Ishikawa (cell line): ENCODE measurements around the gene CFAP91.

ENCODE experiments used
- CEBPB ChIP-seq: IDR thresholded peaks from 2 replicates; pipeline ENCODE4 v1.6.1; 2012
- CREB1 ChIP-seq: IDR thresholded peaks from 2 replicates; pipeline ENCODE4 v1.6.1; 2012; ENCODE audit warnings: low read depth
- EGR1 ChIP-seq: IDR thresholded peaks from 2 replicates; pipeline ENCODE4 v1.6.1; 2012
- EP300 ChIP-seq: IDR thresholded peaks from 2 replicates; pipeline ENCODE4 v1.6.1; 2012; ENCODE audit warnings: borderline replicate concordance
- FOXM1 ChIP-seq: IDR thresholded peaks from 2 replicates; pipeline ENCODE4 v1.6.1; 2012; ENCODE audit warnings: low read depth, borderline replicate concordance
- NFIC ChIP-seq: IDR thresholded peaks from 2 replicates; pipeline ENCODE4 v1.6.1; 2012
- RAD21 ChIP-seq: IDR thresholded peaks from 2 replicates; pipeline ENCODE4 v1.6.1; 2012; ENCODE audit warnings: low read depth
- TAF1 ChIP-seq: IDR thresholded peaks from 2 replicates; pipeline ENCODE4 v1.6.1; 2012; ENCODE audit warnings: low read depth, mild to moderate bottlenecking
- TCF12 ChIP-seq: IDR thresholded peaks from 2 replicates; pipeline ENCODE4 v1.6.1; 2012; ENCODE audit warnings: low read depth
- TEAD4 ChIP-seq: IDR thresholded peaks from 2 replicates; pipeline ENCODE4 v1.6.1; 2012
- YY1 ChIP-seq: IDR thresholded peaks from 2 replicates; pipeline ENCODE4 v1.6.1; 2012; ENCODE audit warnings: low read depth
- ZBTB7A ChIP-seq: IDR thresholded peaks from 2 replicates; pipeline ENCODE4 v1.6.1; 2012; ENCODE audit warnings: low read depth
- TF ChIP-seq, protein P1 (sequence below): IDR thresholded peaks from 2 replicates; pipeline ENCODE4 v1.6.1; 2012
- TF ChIP-seq, protein P2 (sequence below): IDR thresholded peaks from 2 replicates; pipeline ENCODE4 v1.6.1; 2012; ENCODE audit warnings: low read depth, mild to moderate bottlenecking
- TF ChIP-seq, protein P3 (sequence below): IDR thresholded peaks from 2 replicates; pipeline ENCODE4 v1.6.1; 2012

CFAP91 gene

DNA sequence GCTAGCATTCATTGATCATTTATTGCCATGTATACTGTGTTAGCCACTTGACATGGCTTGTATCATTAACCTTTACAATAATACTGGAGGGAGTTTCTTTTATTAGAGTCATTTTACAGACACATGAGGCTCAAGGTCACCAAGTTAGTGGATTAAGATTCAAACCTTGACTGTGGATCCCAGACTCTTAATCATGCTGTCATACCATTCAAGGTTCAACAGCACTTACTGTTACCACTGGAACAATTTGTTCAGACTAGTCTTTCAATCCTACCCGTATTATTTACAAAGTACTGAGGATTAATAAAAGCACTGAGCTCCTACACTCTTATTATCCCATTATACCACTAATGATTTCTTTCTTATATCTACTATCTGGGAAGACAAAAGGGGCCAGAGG, 26.8 kb upstream of the CFAP91 start:
- TF ChIP-seq CEBPB (no peak), YY1 (no peak), TCF12 (no peak), EP300 (no peak), RAD21 (no peak), NFIC (no peak), EGR1 (no peak), FOXM1 (no peak), TEAD4 (no peak), ZBTB7A (no peak), CREB1 (no peak)
- TF ChIP-seq, protein P1, sequence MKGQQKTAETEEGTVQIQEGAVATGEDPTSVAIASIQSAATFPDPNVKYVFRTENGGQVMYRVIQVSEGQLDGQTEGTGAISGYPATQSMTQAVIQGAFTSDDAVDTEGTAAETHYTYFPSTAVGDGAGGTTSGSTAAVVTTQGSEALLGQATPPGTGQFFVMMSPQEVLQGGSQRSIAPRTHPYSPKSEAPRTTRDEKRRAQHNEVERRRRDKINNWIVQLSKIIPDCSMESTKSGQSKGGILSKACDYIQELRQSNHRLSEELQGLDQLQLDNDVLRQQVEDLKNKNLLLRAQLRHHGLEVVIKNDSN, result no peak
- TF ChIP-seq, protein P2, sequence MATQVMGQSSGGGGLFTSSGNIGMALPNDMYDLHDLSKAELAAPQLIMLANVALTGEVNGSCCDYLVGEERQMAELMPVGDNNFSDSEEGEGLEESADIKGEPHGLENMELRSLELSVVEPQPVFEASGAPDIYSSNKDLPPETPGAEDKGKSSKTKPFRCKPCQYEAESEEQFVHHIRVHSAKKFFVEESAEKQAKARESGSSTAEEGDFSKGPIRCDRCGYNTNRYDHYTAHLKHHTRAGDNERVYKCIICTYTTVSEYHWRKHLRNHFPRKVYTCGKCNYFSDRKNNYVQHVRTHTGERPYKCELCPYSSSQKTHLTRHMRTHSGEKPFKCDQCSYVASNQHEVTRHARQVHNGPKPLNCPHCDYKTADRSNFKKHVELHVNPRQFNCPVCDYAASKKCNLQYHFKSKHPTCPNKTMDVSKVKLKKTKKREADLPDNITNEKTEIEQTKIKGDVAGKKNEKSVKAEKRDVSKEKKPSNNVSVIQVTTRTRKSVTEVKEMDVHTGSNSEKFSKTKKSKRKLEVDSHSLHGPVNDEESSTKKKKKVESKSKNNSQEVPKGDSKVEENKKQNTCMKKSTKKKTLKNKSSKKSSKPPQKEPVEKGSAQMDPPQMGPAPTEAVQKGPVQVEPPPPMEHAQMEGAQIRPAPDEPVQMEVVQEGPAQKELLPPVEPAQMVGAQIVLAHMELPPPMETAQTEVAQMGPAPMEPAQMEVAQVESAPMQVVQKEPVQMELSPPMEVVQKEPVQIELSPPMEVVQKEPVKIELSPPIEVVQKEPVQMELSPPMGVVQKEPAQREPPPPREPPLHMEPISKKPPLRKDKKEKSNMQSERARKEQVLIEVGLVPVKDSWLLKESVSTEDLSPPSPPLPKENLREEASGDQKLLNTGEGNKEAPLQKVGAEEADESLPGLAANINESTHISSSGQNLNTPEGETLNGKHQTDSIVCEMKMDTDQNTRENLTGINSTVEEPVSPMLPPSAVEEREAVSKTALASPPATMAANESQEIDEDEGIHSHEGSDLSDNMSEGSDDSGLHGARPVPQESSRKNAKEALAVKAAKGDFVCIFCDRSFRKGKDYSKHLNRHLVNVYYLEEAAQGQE, result no peak
- TF ChIP-seq, protein P3, sequence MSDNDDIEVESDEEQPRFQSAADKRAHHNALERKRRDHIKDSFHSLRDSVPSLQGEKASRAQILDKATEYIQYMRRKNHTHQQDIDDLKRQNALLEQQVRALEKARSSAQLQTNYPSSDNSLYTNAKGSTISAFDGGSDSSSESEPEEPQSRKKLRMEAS, result no peak

DNA sequence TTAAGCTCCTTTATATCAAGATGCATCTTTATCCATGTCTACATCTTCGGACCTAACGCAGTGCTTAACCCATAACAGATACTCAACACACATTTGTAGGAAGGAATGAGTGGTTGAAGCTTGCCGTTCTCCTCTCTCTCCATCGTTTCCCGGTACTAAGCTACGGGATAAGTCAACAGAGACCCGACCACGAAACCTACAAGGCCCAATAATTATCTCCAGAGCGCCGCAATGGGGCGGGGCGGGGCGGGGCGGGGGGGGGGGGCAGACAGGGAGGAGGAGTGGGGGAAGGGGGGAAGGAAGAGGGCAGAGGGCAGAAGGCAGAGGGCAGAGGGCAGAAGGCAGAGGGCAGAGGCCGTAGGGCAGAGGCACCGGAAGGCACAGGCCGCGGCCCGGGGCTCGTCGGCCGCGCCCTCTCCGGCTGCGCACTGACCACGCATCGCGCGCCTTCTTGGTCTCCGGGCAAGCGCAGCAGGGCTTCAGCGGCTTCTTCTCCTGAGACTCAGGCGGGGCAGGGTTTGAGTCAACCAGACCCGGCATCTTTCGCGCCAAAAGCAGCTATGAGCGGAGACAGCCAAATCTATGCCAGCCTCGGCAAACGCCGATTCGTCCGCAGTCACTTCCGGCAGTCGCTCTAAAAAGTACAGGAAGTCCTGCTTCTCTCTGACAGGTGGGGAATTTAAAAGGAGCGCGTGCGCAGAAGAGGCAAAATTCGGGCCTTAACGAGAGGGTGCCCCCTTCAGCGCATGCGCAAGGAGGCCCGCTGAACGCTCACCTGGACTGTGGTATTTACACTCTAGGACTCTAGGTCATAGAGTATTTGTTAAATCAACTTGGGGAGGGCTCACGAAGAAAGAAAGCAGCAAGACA, 25.8 kb upstream of the CFAP91 start, which contains the start of gene COX17:
Gene COX17, minus strand, starts transcription at position 636 of the 870 bp plus-strand sequence. Its CDS starts 96 bp downstream, at position 540.
- TF ChIP-seq TAF1 (peak; percentile 53), ZBTB7A (no peak), CEBPB (no peak), EGR1 (peak; percentile 68), EP300 (no peak), CREB1 (no peak), TEAD4 (no peak; the same call in 1 of the 2 replicates), TCF12 (peak; percentile 49; the same call in 1 of the 2 replicates), YY1 (0 out of 2 replicates have a peak, but pooled peaks have one; percentile 26)
- TF ChIP-seq, protein P1, result no peak
- TF ChIP-seq, protein P3, result peak; percentile 79

DNA sequence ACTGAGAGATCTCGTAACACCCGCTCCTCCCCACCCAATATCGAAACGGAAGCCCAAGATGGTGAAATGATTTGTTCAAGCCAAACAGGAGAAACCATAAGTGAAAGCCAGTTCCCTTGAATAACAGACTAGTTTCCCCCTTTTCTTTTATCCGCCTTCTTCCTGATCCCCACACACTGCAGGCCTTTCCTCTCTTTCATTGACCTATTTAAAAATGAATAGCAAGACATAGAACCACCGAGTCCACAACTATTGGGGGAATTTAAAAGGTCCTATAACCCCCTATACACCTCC, 25.2 kb upstream of the CFAP91 start:
- TF ChIP-seq RAD21 (no peak), CREB1 (no peak), EP300 (no peak), EGR1 (no peak), ZBTB7A (no peak), FOXM1 (no peak), TCF12 (no peak), YY1 (no peak), CEBPB (no peak), TAF1 (no peak), NFIC (no peak), TEAD4 (no peak)
- TF ChIP-seq, protein P1, result no peak
- TF ChIP-seq, protein P3, result no peak
- TF ChIP-seq, protein P2, result no peak

DNA sequence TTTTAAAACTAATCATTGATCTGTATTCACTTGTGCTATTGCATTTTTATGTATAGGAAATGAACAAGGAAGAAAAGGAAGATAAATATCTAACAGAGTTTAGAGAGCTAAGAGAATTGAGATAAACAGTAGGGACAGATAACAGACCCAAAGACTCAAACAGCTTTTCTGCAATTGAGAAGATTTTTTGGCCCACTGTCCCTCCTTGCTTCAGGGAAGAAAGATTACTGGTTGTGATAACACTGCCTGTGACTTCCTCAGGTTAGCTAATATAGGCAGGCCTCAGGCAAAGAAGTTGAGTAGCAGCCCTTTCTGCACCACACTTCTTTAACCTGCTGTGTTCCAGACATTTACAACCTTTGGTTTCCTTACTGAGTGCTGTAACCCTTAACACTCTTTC, 22.9 kb upstream of the CFAP91 start:
- TF ChIP-seq FOXM1 (no peak), ZBTB7A (no peak), NFIC (no peak), RAD21 (no peak), EP300 (no peak), YY1 (no peak), TAF1 (no peak), CEBPB (no peak), CREB1 (no peak), TEAD4 (no peak)
- TF ChIP-seq, protein P2, result no peak
